HuH-7.5 (cell line): ENCODE data around the gene HEMK1.
A peak's percentile ranks its signal among the peaks of the same experiment; 100 is the strongest.

ENCODE experiments used
- DNase-seq: peaks from one replicate; pipeline ENCODE4 v3.0.0; 2011; ENCODE audit warnings: low spot score

HEMK1 gene

DNA sequence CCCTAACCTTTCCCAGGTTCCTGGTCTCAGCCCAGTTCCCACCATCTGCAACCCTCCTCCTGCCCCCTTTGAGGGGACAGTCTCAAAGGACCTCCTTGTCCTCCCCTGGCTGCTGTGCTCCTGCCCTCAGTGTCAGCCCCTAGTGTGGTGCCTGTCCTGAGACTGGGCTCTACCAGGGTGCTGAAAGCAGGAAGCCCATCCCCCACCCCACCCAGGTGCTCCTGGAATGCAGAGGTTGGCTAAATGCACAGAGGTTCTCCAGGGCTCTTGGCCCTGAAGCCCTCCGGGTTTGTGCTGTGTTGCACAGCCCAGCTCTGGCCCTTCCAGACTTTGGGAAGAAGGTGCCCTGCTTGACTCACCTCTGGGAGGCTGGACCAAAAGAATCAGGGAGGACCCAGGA lies 23.5 kb upstream of the HEMK1 start:
- DNase-seq, result no peak

DNA sequence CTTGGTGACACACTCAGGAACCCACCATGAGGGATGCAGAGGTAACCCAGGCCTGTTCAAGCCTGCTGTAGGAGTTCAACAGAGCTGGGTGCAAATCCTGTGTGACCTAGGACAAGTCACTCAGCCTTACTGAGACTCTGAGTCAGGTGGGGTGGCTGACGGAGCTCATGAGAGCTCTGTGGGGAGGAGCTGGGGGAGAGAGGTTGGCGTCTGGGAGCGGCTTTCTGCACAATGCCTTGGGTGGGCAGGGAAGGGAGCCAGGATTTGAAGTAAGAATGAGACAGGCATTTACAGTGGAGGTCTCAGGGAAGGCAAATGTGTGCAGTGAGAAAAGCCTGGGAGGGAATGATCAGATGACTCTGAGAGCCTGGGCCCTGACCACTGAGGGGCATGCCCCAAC lies 20.1 kb upstream of the HEMK1 start:
- DNase-seq, result no peak

DNA sequence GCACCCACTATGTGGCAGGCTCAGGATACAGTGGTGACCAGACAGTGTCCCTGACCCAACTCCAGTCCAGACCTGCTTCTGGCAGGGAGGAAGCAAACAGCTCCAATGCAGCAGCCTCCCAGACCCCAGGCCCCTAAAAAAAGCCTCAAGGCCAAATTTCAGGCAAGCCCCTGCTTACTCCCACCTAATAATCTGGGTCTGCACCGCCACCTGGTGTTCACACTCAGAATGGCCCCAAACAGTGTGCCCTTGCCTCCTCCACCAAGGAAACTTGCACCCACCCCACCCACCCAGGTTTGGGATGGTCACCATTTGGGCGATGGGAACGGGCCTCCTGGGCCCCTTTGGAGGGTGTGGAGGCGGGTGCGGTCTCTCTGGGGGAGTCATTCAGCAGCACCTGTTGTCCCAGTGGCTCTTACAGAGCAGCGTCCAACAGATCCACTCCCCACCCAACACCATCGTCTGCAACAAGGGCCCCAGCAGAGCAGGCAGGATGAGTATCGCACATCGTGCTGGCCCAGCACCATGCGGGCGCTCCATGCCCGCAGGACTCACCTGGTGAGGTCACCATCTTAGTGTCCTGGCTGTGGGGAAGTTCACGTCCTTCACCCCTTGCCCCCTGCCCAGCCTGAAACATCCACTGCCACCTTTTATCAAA lies 19.1 kb upstream of the HEMK1 start:
- DNase-seq, result peak; percentile 64

DNA sequence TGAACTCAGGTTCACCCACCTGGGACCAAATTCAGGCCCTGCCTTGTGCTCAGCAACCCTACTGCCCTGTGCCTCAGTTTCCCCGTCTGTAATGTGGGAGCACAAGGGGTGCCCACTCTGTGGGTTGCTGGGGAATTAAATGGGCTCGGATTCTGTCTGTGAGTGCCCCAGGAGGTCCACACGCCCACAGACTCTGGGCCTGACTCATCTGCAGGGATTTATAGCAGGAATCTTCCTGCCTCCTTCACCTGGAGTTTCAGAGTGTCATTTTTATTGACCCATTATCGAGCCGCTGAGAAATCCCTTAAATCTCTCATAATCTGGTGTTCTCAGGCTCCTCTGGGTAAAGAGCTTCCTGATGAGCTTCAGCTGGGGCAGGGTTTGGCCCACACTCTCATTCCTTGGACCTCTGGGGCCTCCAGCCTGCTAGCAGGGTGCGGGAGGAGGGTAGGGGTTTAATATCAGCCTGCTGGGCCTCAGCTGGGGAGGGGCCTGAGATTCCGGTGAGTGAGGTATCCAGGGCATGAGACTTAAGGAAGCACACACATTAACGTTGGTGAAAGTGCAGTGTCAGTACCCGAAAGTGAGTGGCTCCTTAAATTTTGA lies 18.2 kb upstream of the HEMK1 start:
- no peak for DNase-seq

DNA sequence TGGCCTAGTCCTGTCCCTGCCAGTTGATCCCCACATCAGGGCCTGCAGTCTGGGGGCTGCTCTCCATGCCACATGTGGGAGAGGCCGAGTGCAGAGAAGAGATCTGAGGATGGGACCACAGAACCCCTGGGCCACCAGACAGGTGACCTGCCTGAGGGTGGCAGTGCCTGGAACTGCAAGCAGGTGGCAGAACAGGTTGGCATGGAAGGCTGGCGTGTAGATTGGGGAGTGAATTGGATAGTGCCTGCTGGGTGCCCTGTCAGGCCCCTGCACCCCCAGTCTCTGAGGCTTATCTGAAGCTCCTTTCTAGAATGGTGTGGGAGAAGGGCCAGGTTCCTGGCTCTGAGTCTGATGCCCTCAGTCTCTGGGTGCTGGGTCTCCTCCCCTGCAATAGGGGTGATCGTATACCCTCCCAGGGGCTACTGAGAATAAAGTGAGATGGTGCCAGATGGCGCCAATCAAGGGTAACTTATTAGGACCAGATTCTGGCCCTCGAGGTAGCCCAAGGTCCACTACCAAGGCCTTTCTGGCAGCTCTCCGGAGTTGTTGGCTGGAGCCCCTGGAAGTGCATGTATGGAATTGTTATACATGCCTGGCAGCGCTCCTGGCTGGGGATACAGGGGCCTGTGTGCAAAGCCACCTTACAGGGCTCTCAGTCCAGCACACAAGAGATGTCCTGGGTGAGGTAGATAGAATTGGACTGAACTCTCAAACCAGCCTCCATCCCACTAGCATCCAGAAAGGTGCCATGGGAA lies 17.5 kb upstream of the HEMK1 start:
- DNase-seq, result no peak

DNA sequence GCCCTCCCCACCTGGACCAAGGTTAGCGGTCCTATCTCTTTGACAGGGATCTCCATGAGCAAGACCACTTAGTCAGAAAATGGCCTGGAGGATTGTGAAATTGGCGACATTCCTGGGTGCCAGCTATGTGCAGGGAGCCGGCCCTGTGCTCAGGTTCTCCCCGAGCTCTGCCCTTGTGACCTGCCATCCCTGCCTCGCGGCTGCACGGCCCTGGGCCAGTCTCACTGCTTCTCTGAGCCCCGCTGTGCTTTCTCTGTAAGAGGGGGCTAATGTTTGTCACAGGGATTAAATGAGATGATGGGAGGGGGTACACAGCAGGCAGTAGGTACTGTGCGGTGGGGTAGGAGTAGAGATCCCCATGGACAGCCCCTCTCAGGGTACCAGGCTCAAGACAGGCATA lies 16.7 kb upstream of the HEMK1 start:
- no peak for DNase-seq

- no peak for DNase-seq
Observed at GRCh38 chr3:50554553-50554952, 14.8 kb upstream of the HEMK1 start.

GRCh38 chr3:50557106-50557505 lies 12.2 kb upstream of the HEMK1 start:
- no peak for DNase-seq

GRCh38 chr3:50557915-50558314 lies 11.4 kb upstream of the HEMK1 start:
- DNase-seq, result no peak

DNA sequence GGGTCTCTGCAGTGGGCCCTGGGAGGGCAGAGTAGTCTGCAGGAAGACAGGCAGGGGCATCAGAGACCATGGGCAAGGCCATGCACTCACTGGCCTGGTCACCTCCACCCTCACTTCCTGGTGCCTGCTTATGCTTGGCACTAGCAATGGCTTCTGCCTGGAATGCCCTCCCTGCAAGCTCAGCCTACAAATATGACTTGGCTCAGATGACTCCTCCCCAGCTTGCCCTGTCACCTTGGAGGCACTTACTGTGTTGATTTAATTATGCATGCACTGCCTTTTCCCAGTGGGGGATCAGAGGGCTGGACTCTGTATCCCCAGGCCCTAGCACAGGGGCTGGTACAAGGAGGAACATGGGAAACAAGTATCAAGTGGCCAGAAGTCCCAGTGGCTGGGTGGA lies 9.6 kb upstream of the HEMK1 start:
- DNase-seq, result no peak

GRCh38 chr3:50562861-50563260 lies 6.5 kb upstream of the HEMK1 start:
- no peak for DNase-seq

DNA sequence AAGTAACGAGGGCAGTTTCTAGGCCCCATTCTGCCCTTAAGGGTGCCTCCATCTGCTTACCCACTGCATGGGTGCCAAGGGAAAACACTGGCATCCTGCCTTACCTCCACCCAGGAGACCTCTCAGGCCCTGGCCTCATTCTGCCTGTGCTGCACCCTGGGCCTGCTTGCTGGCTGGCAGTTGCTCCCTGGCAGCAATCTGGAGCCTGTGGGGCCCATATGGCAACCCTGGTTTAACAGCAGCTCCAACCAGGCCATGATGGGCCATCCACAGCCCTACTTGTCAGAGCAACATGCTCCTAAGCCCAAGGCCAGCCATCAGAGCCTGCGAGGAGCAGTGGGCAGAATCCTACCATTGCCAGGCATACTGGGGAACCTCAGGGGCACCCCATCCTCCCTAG lies 5.5 kb upstream of the HEMK1 start:
- DNase-seq, result no peak

GRCh38 chr3:50564321-50564720 lies 5.0 kb upstream of the HEMK1 start:
- DNase-seq, result no peak

- no peak for DNase-seq
Observed at GRCh38 chr3:50567011-50567385, 2.3 kb upstream of the HEMK1 start.

- DNase-seq, result peak; percentile 92
Observed at GRCh38 chr3:50567386-50568167, 1.7 kb upstream of the HEMK1 start, which contains the start of gene C3orf18. Gene C3orf18, minus strand, starts transcription at chr3:50567747. Its CDS starts 2,048 bp downstream, at chr3:50565699.

DNA sequence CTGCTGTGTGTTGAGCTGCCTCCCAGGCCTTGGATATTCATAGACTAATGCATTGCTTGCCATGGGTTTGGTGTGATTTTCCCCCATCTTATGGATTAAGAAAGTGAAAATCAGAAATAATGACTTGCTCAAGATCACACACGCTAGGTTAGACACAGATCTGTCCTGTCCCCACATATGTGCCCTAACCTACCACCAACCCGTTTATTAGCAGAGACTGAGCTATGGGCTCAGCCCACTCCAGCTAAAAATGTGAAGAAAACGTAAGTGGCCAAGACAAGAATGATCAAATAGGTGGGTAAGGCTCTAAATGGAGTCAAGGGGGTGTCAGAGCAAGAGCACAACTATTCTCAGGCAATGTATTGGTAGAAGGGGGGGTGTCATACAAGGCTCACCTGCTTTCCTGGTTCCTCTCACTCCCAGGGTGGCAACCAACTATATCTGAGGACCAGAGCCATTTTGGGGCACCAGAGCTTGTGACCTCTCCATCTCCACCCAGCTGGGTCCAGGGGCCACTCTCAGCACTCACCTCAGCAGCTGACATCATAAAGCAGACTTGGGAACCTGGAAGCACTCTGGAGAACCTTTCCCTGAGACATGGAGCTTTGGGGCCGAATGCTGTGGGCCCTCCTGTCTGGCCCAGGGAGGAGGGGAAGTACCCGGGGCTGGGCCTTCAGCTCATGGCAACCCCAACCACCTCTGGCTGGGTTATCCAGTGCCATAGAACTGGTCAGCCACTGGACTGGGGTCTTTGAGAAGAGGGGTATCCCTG lies 1.4 kb downstream of the HEMK1 start:
- DNase-seq, result no peak

DNA sequence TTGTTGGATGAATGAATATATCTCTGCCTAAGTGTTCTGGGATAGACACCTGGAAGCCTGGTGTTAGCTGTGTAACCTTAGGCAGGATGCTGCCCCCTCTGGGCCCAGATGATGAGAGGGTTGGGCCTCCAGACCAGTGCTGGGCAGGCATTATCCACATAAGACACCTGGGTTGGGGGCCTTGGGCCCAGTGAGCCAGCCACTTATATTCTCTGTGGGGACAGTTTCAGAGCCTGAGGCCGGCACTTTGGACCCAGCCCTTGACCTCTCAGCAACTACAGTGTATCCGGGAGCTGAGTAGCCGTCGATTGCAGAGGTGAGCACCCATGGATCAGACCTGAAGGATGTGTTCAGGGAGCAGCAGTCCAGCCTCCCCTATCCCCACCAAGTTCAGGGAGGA lies 2.2 kb downstream of the HEMK1 start:
- DNase-seq, result no peak

- peak; percentile 77 for DNase-seq
Observed at GRCh38 chr3:50572158-50572557, 2.8 kb downstream of the HEMK1 start.

GRCh38 chr3:50572801-50573371 lies 3.6 kb downstream of the HEMK1 start:
- no peak for DNase-seq

DNA sequence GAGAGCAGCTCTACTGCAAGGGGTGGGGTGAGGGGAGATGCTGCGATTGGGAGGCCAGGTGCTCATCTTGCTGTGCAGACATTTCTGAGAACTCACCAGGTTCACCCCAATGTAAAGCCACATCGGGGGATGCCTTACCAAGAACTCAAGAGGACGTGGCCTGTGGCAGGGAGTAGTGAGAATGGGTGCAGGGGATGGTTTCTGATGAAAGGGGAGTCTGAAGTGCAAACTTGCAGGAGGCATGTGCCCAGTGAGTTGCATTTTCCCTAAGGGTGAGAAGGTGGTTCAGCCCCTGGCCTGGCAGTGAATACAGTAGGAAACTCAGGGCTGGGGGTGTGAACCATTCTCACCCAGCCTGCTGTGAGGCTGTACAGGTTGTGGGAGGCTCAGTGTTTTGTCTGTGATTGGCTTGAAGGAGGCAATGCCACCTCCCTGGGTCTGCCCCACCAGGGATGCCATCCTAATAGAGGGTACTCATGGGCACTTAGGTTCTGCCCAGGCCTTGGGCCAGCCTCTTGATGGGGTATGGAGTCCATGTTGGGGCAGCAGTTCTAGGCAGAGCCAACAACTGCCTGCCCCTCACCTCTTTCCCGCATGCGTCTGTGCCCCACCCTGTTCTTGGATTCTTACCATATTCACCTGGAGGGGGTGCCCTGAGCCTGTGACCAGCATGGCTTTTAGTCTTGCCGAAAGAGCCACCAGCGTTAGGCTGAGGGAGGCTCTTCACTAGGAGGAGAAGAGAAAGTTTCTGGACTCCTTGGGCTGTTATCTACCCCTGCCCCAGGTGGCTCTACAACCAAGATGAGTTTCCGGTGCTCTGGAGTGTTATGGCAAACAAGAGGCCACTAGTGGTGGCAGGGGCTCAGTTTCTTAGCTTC lies 4.5 kb downstream of the HEMK1 start:
- DNase-seq, result no peak

GRCh38 chr3:50574444-50574831 lies 5.1 kb downstream of the HEMK1 start:
- no peak for DNase-seq
